GM18526 (cell line): ENCODE data around the gene HIPK1.

Experiments used
- POLR2A ChIP-seq: IDR thresholded peaks from 3 replicates; pipeline ENCODE4 v1.6.1; 2011; ENCODE audit not compliant: insufficient read length; ENCODE audit errors: extremely low read depth

HIPK1 gene

GRCh38 chr1:114003431-114003830 lies 74.3 kb downstream of the HIPK1 start:
- TF ChIP-seq POLR2A, result no peak

GRCh38 chr1:114008480-114008941 lies 79.4 kb downstream of the HIPK1 start:
- TF ChIP-seq POLR2A, result no peak

- no peak for TF ChIP-seq POLR2A
Observed at GRCh38 chr1:114008993-114009392, 79.9 kb downstream of the HIPK1 start.

GRCh38 chr1:114009393-114009792 lies 80.3 kb downstream of the HIPK1 start:
- no peak for TF ChIP-seq POLR2A

- TF ChIP-seq POLR2A, result no peak
Observed at GRCh38 chr1:114010433-114011184, 81.5 kb downstream of the HIPK1 start.

GRCh38 chr1:114011796-114012195 lies 82.7 kb downstream of the HIPK1 start:
- no peak for TF ChIP-seq POLR2A

- TF ChIP-seq POLR2A, result no peak
Observed at GRCh38 chr1:114015075-114015474, 86.0 kb downstream of the HIPK1 start.

- no peak for TF ChIP-seq POLR2A
Observed at GRCh38 chr1:114021665-114022099, 92.6 kb downstream of the HIPK1 start.

- TF ChIP-seq POLR2A, result no peak
Observed at GRCh38 chr1:114022877-114023276, 93.8 kb downstream of the HIPK1 start.

GRCh38 chr1:114023377-114023776 lies 94.3 kb downstream of the HIPK1 start:
- no peak for TF ChIP-seq POLR2A

GRCh38 chr1:114024049-114024448 lies 94.9 kb downstream of the HIPK1 start:
- no peak for TF ChIP-seq POLR2A

GRCh38 chr1:114025609-114026401 lies 96.7 kb downstream of the HIPK1 start:
- TF ChIP-seq POLR2A, result no peak

- TF ChIP-seq POLR2A, result no peak
Observed at GRCh38 chr1:114026797-114027196, 97.7 kb downstream of the HIPK1 start.
